Smooth muscle cell (in vitro differentiated cells): ENCODE measurements around the gene ALPP. TPM values are rescaled to one million over a fixed set of nuclear protein-coding genes. Genes with fewer than 3 reads are reported as not detected.

Source experiments
- DNase-seq: peaks from one replicate; lab custom pipeline; 2025; ENCODE audit not compliant: unreplicated experiment; lab: John Stamatoyannopoulos, UW
- H2AFZ ChIP-seq: fragments of 200-600 bp; sonication (generic); 2 replicates; pipeline ENCODE4 v1.6.0; 2016; ENCODE audit warnings: antibody characterized with exemption, low read depth, mild to moderate bottlenecking
- H3F3A ChIP-seq: fragments of 200-600 bp; sonication (generic); 2 replicates; pipeline ENCODE4 v1.6.0; 2017; ENCODE audit warnings: antibody characterized with exemption, low read depth
- H3K27ac ChIP-seq: fragments of 200-600 bp; sonication (generic); 2 replicates; pipeline ENCODE4 v1.5.1; 2016; ENCODE audit warnings: low read depth, mild to moderate bottlenecking
- H3K27me3 ChIP-seq: fragments of 200-600 bp; sonication (generic); 2 replicates; pipeline ENCODE4 v1.6.1; 2016; ENCODE audit warnings: low read depth, mild to moderate bottlenecking
- H3K36me3 ChIP-seq: fragments of 200-600 bp; sonication (generic); 2 replicates; pipeline ENCODE4 v1.5.1; 2016; ENCODE audit warnings: low read depth
- H3K4me1 ChIP-seq: fragments of 200-600 bp; sonication (generic); 2 replicates; pipeline ENCODE4 v1.5.1; 2016; ENCODE audit warnings: low read depth
- H3K4me2 ChIP-seq: fragments of 200-600 bp; sonication (generic); 2 replicates; pipeline ENCODE4 v1.6.0; 2016; ENCODE audit warnings: mild to moderate bottlenecking
- H3K4me3 ChIP-seq: fragments of 200-600 bp; sonication (generic); 2 replicates; pipeline ENCODE4 v1.5.1; 2016; ENCODE audit warnings: mild to moderate bottlenecking
- H3K79me2 ChIP-seq: fragments of 200-600 bp; sonication (generic); 2 replicates; pipeline ENCODE4 v1.6.0; 2016; ENCODE audit warnings: low read depth, mild to moderate bottlenecking
- H3K9ac ChIP-seq: fragments of 200-600 bp; sonication (generic); 2 replicates; pipeline ENCODE4 v1.6.0; 2016; ENCODE audit warnings: low read depth
- H3K9me3 ChIP-seq: fragments of 200-600 bp; sonication (generic); replicated peaks from 2 replicates; pipeline ENCODE4 v1.5.1; 2016; ENCODE audit warnings: low read depth
- H4K20me1 ChIP-seq: fragments of 200-600 bp; sonication (generic); 2 replicates; pipeline ENCODE4 v1.6.0; 2016; ENCODE audit warnings: low read depth
- CTCF ChIP-seq: fragments of 200-600 bp; sonication (generic); IDR thresholded peaks from 2 replicates; pipeline ENCODE4 v1.5.1; 2017; ENCODE audit warnings: borderline replicate concordance, mild to moderate bottlenecking, antibody characterized with exemption; ENCODE audit not compliant: insufficient read depth, poor library complexity, severe bottlenecking
- WGBS: methylation state at CpG from one replicate; pipeline ENCODE4 v1.1.7; 2016; ENCODE audit warnings: low lambda C conversion rate; 5-methylcytosine and 5-hydroxymethylcytosine counted together
- polyA plus RNA-seq: library from polyadenylated mRNA; unstranded; fragments of >200 nt; fragmentation: Nextera tagmentation; extraction: Ambion mirVana; gene quantifications from 2 replicates; pipeline ENCODE4 v1.2.1, GENCODE V29; 2016
- total RNA-seq: library from RNA; depleted of rRNA; stranded (reverse); fragments of >200 nt; gene quantifications from 2 replicates; pipeline ENCODE4 v1.2.3, GENCODE V29; 2014

ALPP gene
- total and polyA plus RNA-seq, 2 experiments from 2014 or later: 0.22 TPM; not detected in 1

- Histone ChIP-seq H3F3A (peaks cover 3% of the 10 kb centered on the region), H3K4me2 (no peak overlapping the region), H2AFZ (no peak overlapping the region), H4K20me1 (no peaks in the 10 kb centered on the region), H3K9ac (no peak overlapping the region), H3K27me3 (no peaks in the 10 kb centered on the region), H3K36me3 (no peaks in the 10 kb centered on the region), H3K27ac (no peak overlapping the region), H3K4me1 (no peaks in the 10 kb centered on the region), H3K9me3 (no peaks in the 10 kb centered on the region), H3K4me3 (no peak overlapping the region), H3K79me2 (no peaks in the 10 kb centered on the region)
- 94% methylated on average over 7 of the region's 7 CpGs for WGBS
- TF ChIP-seq CTCF: no peak
- DNase-seq: no peak
Measured at GRCh38 chr2:232338759-232339106, 39.8 kb upstream of the ALPP start.

- H3K9me3 ChIP-seq: no peaks in the 10 kb centered on the region
- no peak overlapping the region for H3K9ac ChIP-seq
- peaks cover 3% of the 10 kb centered on the region for H3F3A ChIP-seq
- H4K20me1 ChIP-seq: no peaks in the 10 kb centered on the region
- no peak overlapping the region for H3K4me3 ChIP-seq
- no peak for DNase-seq
- H2AFZ ChIP-seq: no peak overlapping the region
- H3K79me2 ChIP-seq: no peaks in the 10 kb centered on the region
- no peak for TF ChIP-seq CTCF
- 88% methylated on average over 23 of the region's 23 CpGs for WGBS
- no peaks in the 10 kb centered on the region for H3K4me1 ChIP-seq
- H3K27ac ChIP-seq: no peak overlapping the region
- no peaks in the 10 kb centered on the region for H3K36me3 ChIP-seq
- H3K4me2 ChIP-seq: no peak overlapping the region
- no peaks in the 10 kb centered on the region for H3K27me3 ChIP-seq
Measured at GRCh38 chr2:232339121-232340081, 39.1 kb upstream of the ALPP start.

GRCh38 chr2:232340171-232340935, 38.2 kb upstream of the ALPP start:
- H3K4me1 ChIP-seq: no peaks in the 10 kb centered on the region
- no peak overlapping the region for H3K9ac ChIP-seq
- H3K4me2 ChIP-seq: no peak overlapping the region
- no peak overlapping the region for H3K27ac ChIP-seq
- H3K79me2 ChIP-seq: no peaks in the 10 kb centered on the region
- no peaks in the 10 kb centered on the region for H3K36me3 ChIP-seq
- no peak overlapping the region for H3K4me3 ChIP-seq
- no peaks in the 10 kb centered on the region for H3K9me3 ChIP-seq
- no peaks in the 10 kb centered on the region for H4K20me1 ChIP-seq
- H2AFZ ChIP-seq: no peak overlapping the region
- H3F3A ChIP-seq: peaks cover 3% of the 10 kb centered on the region
- no peaks in the 10 kb centered on the region for H3K27me3 ChIP-seq
- no peak for DNase-seq
- WGBS: 96% methylated on average over 14 of the region's 14 CpGs
- TF ChIP-seq CTCF: no peak
